Lower lobe of right lung (tissue), 2 donors: ENCODE data around the gene OLAH. TPM values are rescaled to one million over a fixed set of nuclear protein-coding genes. Genes with fewer than 3 reads are reported as not detected.

ENCODE experiments used
- ATAC-seq, 2 donors: fragments of 200-7000 bp; cut with Tn5 transposase; one replicate each; pipeline ENCODE4 v1.9.1; 2020 to 2022; ENCODE audit warnings: mild to moderate bottlenecking in 2 of 2, moderate library complexity in 2 of 2
- DNase-seq: peaks from one replicate; pipeline ENCODE4 v3.0.0-alpha.2; 2020
- H3K27ac ChIP-seq: fragments of 200-600 bp; one replicate; pipeline ENCODE4 v1.8.0; 2022
- H3K27me3 ChIP-seq: fragments of 200-600 bp; one replicate; pipeline ENCODE4 v1.8.0; 2022; ENCODE audit warnings: low read depth
- H3K36me3 ChIP-seq: fragments of 200-600 bp; one replicate; pipeline ENCODE4 v1.8.0; 2022; ENCODE audit warnings: mild to moderate bottlenecking
- H3K4me1 ChIP-seq: fragments of 200-600 bp; one replicate; pipeline ENCODE4 v1.8.0; 2022
- H3K4me3 ChIP-seq: fragments of 200-600 bp; one replicate; pipeline ENCODE4 v1.8.0; 2022; ENCODE audit warnings: mild to moderate bottlenecking
- H3K9me3 ChIP-seq: fragments of 200-600 bp; one replicate; pipeline ENCODE4 v1.8.0; 2022
- CTCF ChIP-seq: fragments of 200-600 bp; IDR thresholded peaks from one replicate; pipeline ENCODE4 v1.8.0; 2022; ENCODE audit warnings: antibody characterized with exemption, mild to moderate bottlenecking
- intact Hi-C: fragments of 100-400 bp; cut with DNase I; formaldehyde crosslinking; loops from one replicate; pipeline ENCODE4 v1.11.0; 2022
- total RNA-seq: library from RNA; stranded (reverse); fragmentation: NEBNext Ultra II Directional; extraction: Animal tissue kit (Norgen Biotek cat#: 25700); gene quantifications from one replicate; pipeline ENCODE4 v1.2.1, GENCODE V29; 2021
- donor health status: DM: no; HTN: yes; CAD: no; lungs with severe emphysema.

Gene OLAH
- total RNA-seq, 1 donor from 2014 or later: 1.7 TPM

- intact Hi-C loops: no loop called here
- ATAC-seq: no peak
- Histone ChIP-seq H3K9me3 (no peaks in the 10 kb centered on the region), H3K4me1 (no peaks in the 10 kb centered on the region), H3K27me3 (no peaks in the 10 kb centered on the region), H3K4me3 (no peak overlapping the region), H3K36me3 (no peaks in the 10 kb centered on the region), H3K27ac (no peak overlapping the region)
- DNase-seq: no peak
- no peak for TF ChIP-seq CTCF
Observed at GRCh38 chr10:15027741-15028140, 16.0 kb upstream of the OLAH start.

- Histone ChIP-seq H3K9me3 (no peaks in the 10 kb centered on the region), H3K4me1 (no peaks in the 10 kb centered on the region), H3K36me3 (no peaks in the 10 kb centered on the region), H3K27me3 (no peaks in the 10 kb centered on the region), H3K4me3 (no peak overlapping the region), H3K27ac (no peak overlapping the region)
- intact Hi-C loops: no loop called here
- DNase-seq (peak; percentile 59), ATAC-seq (peak; percentile 70 to 87)
- no peak for TF ChIP-seq CTCF
Observed at GRCh38 chr10:15035385-15036301, 8.1 kb upstream of the OLAH start.

GRCh38 chr10:15037691-15038090, 6.1 kb upstream of the OLAH start:
- no peak for TF ChIP-seq CTCF
- H3K27me3 ChIP-seq: no peaks in the 10 kb centered on the region
- intact Hi-C loops: no loop called here

GRCh38 chr10:15038416-15038815, 5.3 kb upstream of the OLAH start:
- H3K27me3 ChIP-seq: no peaks in the 10 kb centered on the region
- H3K36me3 ChIP-seq: no peaks in the 10 kb centered on the region
- no peak overlapping the region for H3K4me3 ChIP-seq
- intact Hi-C loops: no loop called here
- no peak overlapping the region for H3K27ac ChIP-seq
- no peaks in the 10 kb centered on the region for H3K4me1 ChIP-seq
- no peaks in the 10 kb centered on the region for H3K9me3 ChIP-seq
- ATAC-seq (no peak), DNase-seq (no peak)
- TF ChIP-seq CTCF: no peak

More at GRCh38 chr10:15037691-15038090, 6.1 kb upstream of the OLAH start:
- Histone ChIP-seq H3K27ac (no peak overlapping the region), H3K36me3 (no peaks in the 10 kb centered on the region), H3K4me3 (no peak overlapping the region), H3K9me3 (no peaks in the 10 kb centered on the region), H3K4me1 (no peaks in the 10 kb centered on the region)
- ATAC-seq (no peak), DNase-seq (no peak)

GRCh38 chr10:15045380-15045779, 1.6 kb downstream of the OLAH start:
- no peaks in the 10 kb centered on the region for H3K27me3 ChIP-seq
- H3K4me3 ChIP-seq: no peak overlapping the region
- H3K36me3 ChIP-seq: no peaks in the 10 kb centered on the region
- no peak overlapping the region for H3K27ac ChIP-seq
- TF ChIP-seq CTCF: no peak
- intact Hi-C loops: no loop called here
- ATAC-seq (no peak), DNase-seq (no peak)
- no peaks in the 10 kb centered on the region for H3K9me3 ChIP-seq
- no peaks in the 10 kb centered on the region for H3K4me1 ChIP-seq
